Measurements from ENCODE around the gene RARB.

- TF ChIP-seq CTCF (IDR thresholded peaks at IDR 0.05) (no peak), EP300 (IDR thresholded peaks at IDR 0.05) (no peak)
These were observed 99.7 kb downstream of the RARB start for GRCh38 chr3:25527801-25528200.
